Measurements from ENCODE around the gene SLC7A4.

The SLC7A4 gene

DNA sequence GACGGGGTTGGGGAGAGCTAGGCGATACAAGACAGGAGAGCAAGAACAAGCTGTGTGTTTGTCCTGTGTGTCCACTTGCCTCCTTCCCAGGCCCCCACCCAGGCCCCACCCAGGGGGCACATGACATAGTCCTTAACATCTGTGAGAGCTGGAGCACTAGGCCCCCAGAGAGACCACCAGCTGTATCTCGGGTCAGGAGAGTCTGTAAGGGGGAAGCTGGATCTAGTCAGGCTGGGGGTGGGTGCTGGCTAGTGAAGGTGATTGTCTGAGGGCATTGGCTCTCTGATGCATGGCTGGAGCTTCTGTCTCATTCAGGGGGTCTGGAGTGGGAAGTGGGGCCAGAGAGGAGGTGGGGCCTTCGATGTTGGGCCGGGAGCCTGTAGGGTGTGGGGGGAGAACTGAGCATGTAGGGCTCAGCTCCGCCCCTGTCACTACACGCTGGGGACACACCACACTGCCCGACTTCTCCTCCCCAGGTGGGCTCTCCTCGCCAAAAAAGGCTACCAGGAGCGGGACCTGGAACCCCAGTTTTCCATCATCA, 16.8 kb downstream of the SLC7A4 start:
- Histone ChIP-seq H3K27me3 (replicated peaks; ENCODE audit: control insufficient read depth, insufficient read depth, low read length) (no peaks in the 10 kb centered on the region; the same call in 1 of the 2 replicates), H3K36me3 (ENCODE audit: control insufficient read depth, insufficient read depth, low read length) (no peaks in the 10 kb centered on the region), H3K4me3 (replicated peaks; ENCODE audit: low read depth, low read length) (no peak overlapping the region)
- TF ChIP-seq, protein P1, sequence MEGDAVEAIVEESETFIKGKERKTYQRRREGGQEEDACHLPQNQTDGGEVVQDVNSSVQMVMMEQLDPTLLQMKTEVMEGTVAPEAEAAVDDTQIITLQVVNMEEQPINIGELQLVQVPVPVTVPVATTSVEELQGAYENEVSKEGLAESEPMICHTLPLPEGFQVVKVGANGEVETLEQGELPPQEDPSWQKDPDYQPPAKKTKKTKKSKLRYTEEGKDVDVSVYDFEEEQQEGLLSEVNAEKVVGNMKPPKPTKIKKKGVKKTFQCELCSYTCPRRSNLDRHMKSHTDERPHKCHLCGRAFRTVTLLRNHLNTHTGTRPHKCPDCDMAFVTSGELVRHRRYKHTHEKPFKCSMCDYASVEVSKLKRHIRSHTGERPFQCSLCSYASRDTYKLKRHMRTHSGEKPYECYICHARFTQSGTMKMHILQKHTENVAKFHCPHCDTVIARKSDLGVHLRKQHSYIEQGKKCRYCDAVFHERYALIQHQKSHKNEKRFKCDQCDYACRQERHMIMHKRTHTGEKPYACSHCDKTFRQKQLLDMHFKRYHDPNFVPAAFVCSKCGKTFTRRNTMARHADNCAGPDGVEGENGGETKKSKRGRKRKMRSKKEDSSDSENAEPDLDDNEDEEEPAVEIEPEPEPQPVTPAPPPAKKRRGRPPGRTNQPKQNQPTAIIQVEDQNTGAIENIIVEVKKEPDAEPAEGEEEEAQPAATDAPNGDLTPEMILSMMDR (IDR thresholded peaks at IDR 0.05; ENCODE audit: insufficient read depth, low read length, poor library complexity, severe bottlenecking), result no peak
- no peak for DNase-seq (ENCODE audit: extremely low read depth, insufficient read length)

- H3K4me3 ChIP-seq (replicated peaks; ENCODE audit: low read depth, low read length), result peak within 1 kb of the TSS; percentile 56
- TF ChIP-seq, protein P1 (IDR thresholded peaks at IDR 0.05; ENCODE audit: insufficient read depth, low read length, poor library complexity, severe bottlenecking), result no peak
- DNase-seq (ENCODE audit: extremely low read depth, insufficient read length), result no peak
- no peaks in the 10 kb centered on the region for H3K36me3 ChIP-seq (ENCODE audit: control insufficient read depth, insufficient read depth, low read length)
- no peaks in the 10 kb centered on the region; the same call in 1 of the 2 replicates for H3K27me3 ChIP-seq (replicated peaks; ENCODE audit: control insufficient read depth, insufficient read depth, low read length)
Observed at GRCh38 chr22:21014726-21015465, 17.5 kb downstream of the SLC7A4 start, which contains the start of gene P2RX6. TSS of gene P2RX6 (plus strand) at chr22:21015165. CDS start at chr22:21015175, 10 bp downstream.

DNA sequence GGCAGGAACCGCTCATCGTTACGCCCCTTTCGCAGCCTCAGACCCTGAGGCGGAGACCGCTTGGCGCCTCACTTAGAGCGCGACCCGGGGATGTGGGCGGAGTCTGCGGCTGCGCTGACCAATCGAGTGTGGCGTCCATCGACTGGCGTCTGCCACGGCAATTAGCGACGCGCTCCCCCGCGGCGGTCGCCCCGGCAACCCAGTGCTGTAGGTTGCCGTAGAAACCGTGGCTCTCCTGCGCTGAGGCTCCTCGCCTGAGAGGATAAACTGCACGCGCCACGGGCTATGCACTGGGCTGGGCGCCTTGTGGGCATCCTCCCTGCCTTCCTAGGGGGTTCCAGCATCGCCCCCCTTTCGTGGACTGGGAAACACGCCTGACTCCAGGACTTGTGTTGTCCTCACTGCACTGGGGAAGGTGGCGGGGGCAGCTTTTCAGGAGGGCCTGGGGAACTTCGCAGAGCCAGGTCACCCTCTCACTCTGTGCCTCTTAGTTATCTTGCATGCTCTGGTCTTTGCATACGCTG, 18.1 kb downstream of the SLC7A4 start:
- Histone ChIP-seq H3K4me3 (replicated peaks; ENCODE audit: low read depth, low read length) (peak overlapping the region; percentile 56), H3K27me3 (replicated peaks; ENCODE audit: control insufficient read depth, insufficient read depth, low read length) (no peaks in the 10 kb centered on the region; the same call in 1 of the 2 replicates), H3K36me3 (ENCODE audit: control insufficient read depth, insufficient read depth, low read length) (no peaks in the 10 kb centered on the region)
- peak; percentile 94 for DNase-seq (ENCODE audit: extremely low read depth, insufficient read length)
- TF ChIP-seq, protein P1 (IDR thresholded peaks at IDR 0.05; ENCODE audit: insufficient read depth, low read length, poor library complexity, severe bottlenecking), result no peak

DNA sequence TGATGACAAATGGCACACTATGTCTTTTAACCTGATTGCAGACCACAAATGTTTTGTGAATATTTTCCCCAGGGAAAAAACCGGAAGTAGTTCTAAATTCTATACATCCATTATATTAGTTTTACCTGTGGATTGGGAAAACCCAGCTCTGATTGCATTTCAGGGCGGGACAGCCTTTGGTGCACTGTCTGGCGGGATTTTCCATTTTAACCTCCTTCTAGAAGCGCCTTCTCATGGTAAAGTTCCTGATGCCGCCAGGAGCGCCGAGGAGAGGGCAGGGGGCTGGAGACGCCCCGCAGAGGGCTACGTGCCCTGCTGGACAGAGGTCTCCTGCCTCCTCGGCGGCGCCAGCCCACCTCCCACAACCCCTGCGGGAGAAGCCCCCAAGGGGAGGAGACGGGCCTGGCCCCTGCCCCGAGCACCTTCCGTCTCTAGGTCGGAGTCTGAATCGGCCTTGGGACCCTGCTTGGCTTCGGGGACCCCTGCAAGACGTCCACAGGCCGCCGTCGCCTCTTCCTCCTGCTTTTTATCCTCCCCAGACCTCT, 18.6 kb downstream of the SLC7A4 start:
- Histone ChIP-seq H3K4me3 (replicated peaks; ENCODE audit: low read depth, low read length) (peak overlapping the region; percentile 56), H3K27me3 (replicated peaks; ENCODE audit: control insufficient read depth, insufficient read depth, low read length) (no peaks in the 10 kb centered on the region; the same call in 1 of the 2 replicates), H3K36me3 (ENCODE audit: control insufficient read depth, insufficient read depth, low read length) (no peaks in the 10 kb centered on the region)
- DNase-seq (ENCODE audit: extremely low read depth, insufficient read length), result no peak
- TF ChIP-seq, protein P1 (IDR thresholded peaks at IDR 0.05; ENCODE audit: insufficient read depth, low read length, poor library complexity, severe bottlenecking), result no peak

DNA sequence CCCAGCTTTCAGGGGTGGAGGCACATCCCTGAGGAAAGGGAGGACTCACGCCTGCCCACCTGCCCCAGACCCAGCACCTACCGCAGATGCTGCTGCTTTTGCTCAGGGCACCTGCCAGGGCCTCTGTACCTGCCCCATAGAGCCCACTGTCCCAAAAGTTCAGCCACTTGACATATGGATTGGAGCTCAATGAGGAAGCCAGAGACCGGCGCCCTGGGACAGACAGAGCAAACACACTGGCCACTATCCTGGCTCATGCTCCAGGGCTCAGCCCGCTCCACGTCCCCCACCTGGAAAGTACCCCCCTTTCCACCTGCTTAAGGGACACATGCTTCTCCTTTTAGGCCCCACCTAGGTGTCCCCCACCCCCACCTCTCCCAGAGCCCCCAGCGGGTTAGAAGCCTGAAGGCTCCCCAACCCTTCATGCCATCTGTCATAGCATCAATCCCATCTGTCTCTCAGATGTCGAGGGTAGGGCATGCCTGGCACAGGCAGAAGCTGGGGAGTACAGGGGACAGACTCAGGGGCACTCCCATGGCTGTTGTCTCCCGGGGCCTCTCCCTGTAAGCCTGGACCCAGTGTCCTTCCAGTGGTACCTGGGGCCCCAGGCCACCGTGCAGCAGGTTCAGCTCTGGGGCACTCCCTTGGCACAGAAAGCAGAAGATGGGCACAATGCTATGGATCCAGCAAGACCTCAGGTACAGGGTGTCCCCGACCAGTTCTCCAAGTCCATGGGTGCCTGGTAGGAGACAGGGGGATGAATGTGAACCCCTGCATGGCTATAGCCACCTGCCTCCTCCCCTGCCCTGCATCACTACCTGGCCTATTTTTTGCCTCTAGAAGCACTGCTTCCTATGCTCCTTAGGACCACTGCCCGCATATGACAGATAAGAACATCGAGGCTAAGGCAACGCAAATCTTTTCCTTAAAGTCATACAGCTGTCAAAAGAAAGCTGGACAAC, 19.6 kb downstream of the SLC7A4 start:
- H3K4me3 ChIP-seq (replicated peaks; ENCODE audit: low read depth, low read length), result no peak overlapping the region
- DNase-seq (ENCODE audit: extremely low read depth, insufficient read length), result no peak
- H3K27me3 ChIP-seq (replicated peaks; ENCODE audit: control insufficient read depth, insufficient read depth, low read length), result no peaks in the 10 kb centered on the region; the same call in 1 of the 2 replicates
- H3K36me3 ChIP-seq (ENCODE audit: control insufficient read depth, insufficient read depth, low read length), result no peaks in the 10 kb centered on the region
- TF ChIP-seq, protein P1 (IDR thresholded peaks at IDR 0.05; ENCODE audit: insufficient read depth, low read length, poor library complexity, severe bottlenecking), result no peak

Data from GM06990 (cell line).